ENCODE measurements around the gene ALG6. TPM values are rescaled to one million over a fixed set of nuclear protein-coding genes. Genes with fewer than 3 reads are reported as not detected.

The ALG6 gene
- total and polyA plus RNA-seq, 2 experiments from 2014 or later = 8.3 to 15.0 TPM

DNA sequence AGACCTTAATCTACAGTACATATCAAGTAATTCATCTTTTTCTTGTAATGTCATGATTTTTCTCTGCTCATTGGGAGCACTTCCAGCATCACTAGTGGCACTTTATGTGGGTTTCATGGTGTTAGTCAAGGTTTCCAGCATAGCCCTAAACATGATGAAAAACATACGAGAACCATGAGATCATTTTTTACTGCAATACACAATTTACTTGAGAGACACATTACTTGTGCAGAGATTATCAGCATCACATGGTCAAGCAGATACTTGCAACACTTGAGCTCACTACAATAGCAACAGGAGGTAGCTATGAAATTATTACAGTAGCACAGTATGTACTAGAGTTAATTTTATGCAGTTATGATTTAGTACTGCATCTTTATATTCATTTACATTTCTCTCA lies 119.2 kb downstream of the ALG6 start:
- no peaks in the 10 kb centered on the region for H3K4me1 ChIP-seq (ENCODE audit: low read depth)
- no peaks in the 10 kb centered on the region for H3K36me3 ChIP-seq
- no peak overlapping the region for H3K4me3 ChIP-seq
- TF ChIP-seq, protein P1, sequence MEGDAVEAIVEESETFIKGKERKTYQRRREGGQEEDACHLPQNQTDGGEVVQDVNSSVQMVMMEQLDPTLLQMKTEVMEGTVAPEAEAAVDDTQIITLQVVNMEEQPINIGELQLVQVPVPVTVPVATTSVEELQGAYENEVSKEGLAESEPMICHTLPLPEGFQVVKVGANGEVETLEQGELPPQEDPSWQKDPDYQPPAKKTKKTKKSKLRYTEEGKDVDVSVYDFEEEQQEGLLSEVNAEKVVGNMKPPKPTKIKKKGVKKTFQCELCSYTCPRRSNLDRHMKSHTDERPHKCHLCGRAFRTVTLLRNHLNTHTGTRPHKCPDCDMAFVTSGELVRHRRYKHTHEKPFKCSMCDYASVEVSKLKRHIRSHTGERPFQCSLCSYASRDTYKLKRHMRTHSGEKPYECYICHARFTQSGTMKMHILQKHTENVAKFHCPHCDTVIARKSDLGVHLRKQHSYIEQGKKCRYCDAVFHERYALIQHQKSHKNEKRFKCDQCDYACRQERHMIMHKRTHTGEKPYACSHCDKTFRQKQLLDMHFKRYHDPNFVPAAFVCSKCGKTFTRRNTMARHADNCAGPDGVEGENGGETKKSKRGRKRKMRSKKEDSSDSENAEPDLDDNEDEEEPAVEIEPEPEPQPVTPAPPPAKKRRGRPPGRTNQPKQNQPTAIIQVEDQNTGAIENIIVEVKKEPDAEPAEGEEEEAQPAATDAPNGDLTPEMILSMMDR (IDR thresholded peaks at IDR 0.05; ENCODE audit: low read depth, low read length) = no peak
- H3K27me3 ChIP-seq = no peaks in the 10 kb centered on the region
- DNase-seq (ENCODE audit: low read depth in 1 of 2, low spot score in 1 of 2) = peak in 1 of 2 donors; percentile 19
- no peak overlapping the region for H3K27ac ChIP-seq
- H3K9me3 ChIP-seq (ENCODE audit: low read depth) = no peaks in the 10 kb centered on the region

DNA sequence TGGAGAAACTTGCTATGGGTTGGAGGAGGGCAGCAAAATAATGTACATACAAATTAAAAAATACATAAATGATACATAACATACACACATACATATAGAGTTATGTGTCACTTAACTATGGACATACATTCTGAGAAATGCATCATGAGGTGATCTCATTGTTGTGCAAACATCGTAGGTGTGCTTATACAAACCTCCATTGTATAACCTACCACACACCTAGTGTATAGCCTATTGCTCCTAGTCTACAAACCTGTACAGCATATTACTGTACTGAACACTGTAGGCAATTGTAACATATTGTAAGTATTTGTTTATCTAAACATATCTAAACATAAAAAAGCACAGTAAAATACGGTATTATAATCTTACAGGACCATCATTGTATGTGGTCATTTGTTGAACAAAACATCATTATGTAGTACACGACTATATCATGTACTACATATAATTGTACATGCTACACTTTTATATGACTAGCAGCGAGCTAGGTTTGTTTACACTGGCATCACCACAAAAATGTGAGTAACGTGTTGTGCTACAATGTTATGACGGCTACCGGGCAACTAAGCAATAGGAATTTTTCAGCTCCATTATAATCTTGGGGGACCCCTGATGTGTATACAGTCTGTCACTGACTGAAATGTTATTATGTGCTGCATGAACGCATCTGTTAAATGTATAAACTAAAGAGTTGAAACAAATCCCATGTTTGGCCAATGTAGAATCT lies 120.1 kb downstream of the ALG6 start:
- H3K9me3 ChIP-seq (ENCODE audit: low read depth) = no peaks in the 10 kb centered on the region
- DNase-seq (ENCODE audit: low read depth in 1 of 2, low spot score in 1 of 2) = peak in 1 of 2 donors; percentile 60
- no peaks in the 10 kb centered on the region for H3K4me1 ChIP-seq (ENCODE audit: low read depth)
- no peak overlapping the region for H3K27ac ChIP-seq
- no peaks in the 10 kb centered on the region for H3K36me3 ChIP-seq
- TF ChIP-seq, protein P1 (IDR thresholded peaks at IDR 0.05; ENCODE audit: low read depth, low read length) = no peak
- no peaks in the 10 kb centered on the region for H3K27me3 ChIP-seq
- no peak overlapping the region for H3K4me3 ChIP-seq

Other genes starting within 250 kb of the ALG6 start
- not detected in 2 replicates for gene FOXD3, start 45.1 kb upstream of the ALG6 start, total RNA-seq
- not detected in 2 replicates for gene FOXD3, start 45.1 kb upstream of the ALG6 start, polyA plus RNA-seq
- gene ITGB3BP, start 155.6 kb downstream of the ALG6 start, total RNA-seq = 5.1 and 10.0 TPM in 2 replicates
- gene ITGB3BP, start 155.6 kb downstream of the ALG6 start, polyA plus RNA-seq = 21.0 and 22.0 TPM in 2 replicates
- 6.2 and 6.8 TPM in 2 replicates for gene EFCAB7, start 155.9 kb downstream of the ALG6 start, total RNA-seq
- 10.6 and 12.5 TPM in 2 replicates for gene EFCAB7, start 155.9 kb downstream of the ALG6 start, polyA plus RNA-seq
- gene PGM1, start 225.8 kb downstream of the ALG6 start, total RNA-seq = 344 and 361 TPM in 2 replicates
- gene PGM1, start 225.8 kb downstream of the ALG6 start, polyA plus RNA-seq = 264 and 277 TPM in 2 replicates

Data from cardiac muscle cell (in vitro differentiated cells and primary cell).